ENCODE data around the gene SLC38A5.

Gene SLC38A5

DNA sequence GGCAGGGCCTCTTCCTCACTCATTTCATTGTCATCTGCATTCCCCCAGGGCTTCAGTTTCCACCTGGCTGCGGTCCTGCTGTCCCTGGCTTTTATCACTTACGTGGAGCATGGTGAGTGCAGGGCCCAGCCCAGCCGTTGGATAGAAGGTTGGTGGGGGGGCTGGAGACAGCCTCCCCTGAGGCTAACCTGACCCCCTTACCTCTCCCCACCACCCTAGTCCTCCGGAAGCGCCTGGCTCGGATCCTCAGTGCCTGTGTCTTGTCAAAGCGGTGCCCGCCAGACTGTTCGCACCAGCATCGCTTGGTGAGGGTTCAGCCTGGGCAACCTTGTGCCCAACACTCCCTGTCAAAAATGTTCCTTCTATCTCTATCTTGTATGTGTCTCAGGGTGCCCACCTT, 45.8 kb upstream of the SLC38A5 start:
- Histone ChIP-seq H3K36me3 (ENCODE audit: control insufficient read depth in 1 of 2, insufficient read depth in 2 of 2, low read length in 2 of 2) (peaks cover 0 to 2% of the 10 kb centered on the region in 2 experiments), H3K4me3 (ENCODE audit: low read depth, low read length) (no peak overlapping the region), H3K9ac (ENCODE audit: low read length) (no peak overlapping the region), H2BK12ac (ENCODE audit: low read length) (peak overlapping the region; percentile 6), H4K12ac (ENCODE audit: low read depth, low read length) (no peak overlapping the region), H2AK5ac (ENCODE audit: low read length) (no peak overlapping the region), H3K4me2 (ENCODE audit: low read length) (no peak overlapping the region), H2BK5ac (ENCODE audit: low read depth, low read length, poor library complexity) (no peak overlapping the region), H2BK120ac (ENCODE audit: insufficient read depth, low read length, poor library complexity) (no peak overlapping the region), H3K4ac (ENCODE audit: low read depth, low read length) (no peak overlapping the region), H3K18ac (ENCODE audit: low read length) (no peak overlapping the region), H3K27me3 (ENCODE audit: insufficient read depth, low read length) (no peaks in the 10 kb centered on the region), H3K14ac (ENCODE audit: low read length) (no peak overlapping the region), H3K23ac (ENCODE audit: low read length) (no peak overlapping the region), H4K8ac (ENCODE audit: low read depth, low read length) (no peak overlapping the region), H3K4me1 (ENCODE audit: control insufficient read depth in 1 of 2, insufficient read depth in 2 of 2, low read length in 2 of 2) (peaks cover 25 to 40% of the 10 kb centered on the region in 2 experiments), H3K79me2 (ENCODE audit: control insufficient read depth, insufficient read depth, low read length, poor library complexity) (no peaks in the 10 kb centered on the region), H3K27ac (ENCODE audit: low read depth, low read length) (no peak overlapping the region), H3K9me3 (ENCODE audit: insufficient read depth, low read depth, low read length) (peaks cover 2% of the 10 kb centered on the region), H4K91ac (ENCODE audit: low read depth, low read length) (peak overlapping the region; percentile 28), H3K79me1 (ENCODE audit: low read length) (peaks cover 14% of the 10 kb centered on the region), H2AFZ (ENCODE audit: insufficient read depth, low read length, poor library complexity) (no peak overlapping the region)
- no CpG with 5 or more reads among the region's 10 CpGs for WGBS (ENCODE audit: extremely low coverage, insufficient coverage, insufficient read length)
- peak in 1 of 2 donors; percentile 33 for DNase-seq

DNA sequence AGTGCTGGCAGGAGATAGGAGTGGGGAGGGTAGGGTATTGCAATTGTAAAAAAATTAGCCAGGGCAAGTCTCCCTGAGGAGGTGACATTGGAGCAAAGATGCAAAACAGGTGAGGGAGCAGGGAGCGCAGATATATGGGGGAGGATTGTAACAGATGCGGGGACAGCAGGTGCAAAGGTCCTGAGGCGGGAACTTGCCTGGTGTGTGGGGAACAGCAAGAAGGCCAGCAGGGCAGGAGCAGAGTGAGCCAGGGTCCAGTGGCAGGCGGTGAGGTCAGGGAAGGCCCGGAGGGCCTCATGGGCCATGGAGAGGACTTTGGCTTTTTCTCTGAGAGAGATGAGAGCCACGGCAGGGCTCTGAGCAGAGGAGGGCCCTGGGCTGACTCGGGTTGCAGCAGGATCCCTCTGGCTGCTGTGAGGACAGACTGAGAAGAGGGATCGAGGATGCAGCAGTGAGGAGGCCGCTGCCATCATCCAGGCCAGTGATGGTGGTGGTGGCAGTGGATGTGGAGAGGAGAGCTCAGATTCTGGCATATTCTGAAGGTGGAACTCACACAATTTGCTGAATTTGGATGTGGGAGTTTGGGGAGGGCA, 44.9 kb upstream of the SLC38A5 start:
- DNase-seq, result no peak
- Histone ChIP-seq H3K4me2 (ENCODE audit: low read length) (no peak overlapping the region), H2BK5ac (ENCODE audit: low read depth, low read length, poor library complexity) (peak overlapping the region; percentile 77), H4K91ac (ENCODE audit: low read depth, low read length) (peak overlapping the region; percentile 92), H3K14ac (ENCODE audit: low read length) (peak overlapping the region; percentile 69), H2AK5ac (ENCODE audit: low read length) (peak overlapping the region; percentile 69), H3K79me2 (ENCODE audit: control insufficient read depth, insufficient read depth, low read length, poor library complexity) (no peaks in the 10 kb centered on the region), H3K4me3 (ENCODE audit: low read depth, low read length) (no peak overlapping the region), H3K36me3 (ENCODE audit: control insufficient read depth in 1 of 2, insufficient read depth in 2 of 2, low read length in 2 of 2) (peaks cover 0 to 2% of the 10 kb centered on the region in 2 experiments), H4K12ac (ENCODE audit: low read depth, low read length) (no peak overlapping the region), H2AFZ (ENCODE audit: insufficient read depth, low read length, poor library complexity) (no peak overlapping the region), H3K9me3 (ENCODE audit: insufficient read depth, low read depth, low read length) (peaks cover 2% of the 10 kb centered on the region), H3K79me1 (ENCODE audit: low read length) (peaks cover 14% of the 10 kb centered on the region), H3K9ac (ENCODE audit: low read length) (no peak overlapping the region), H3K27ac (ENCODE audit: low read depth, low read length) (peak overlapping the region; percentile 56), H3K4ac (ENCODE audit: low read depth, low read length) (peak overlapping the region; percentile 9), H2BK12ac (ENCODE audit: low read length) (peak overlapping the region; percentile 87), H4K8ac (ENCODE audit: low read depth, low read length) (peak overlapping the region; percentile 31), H3K23ac (ENCODE audit: low read length) (no peak overlapping the region), H3K27me3 (ENCODE audit: insufficient read depth, low read length) (no peaks in the 10 kb centered on the region), H3K4me1 (ENCODE audit: control insufficient read depth in 1 of 2, insufficient read depth in 2 of 2, low read length in 2 of 2) (peaks cover 25 to 40% of the 10 kb centered on the region in 2 experiments), H3K18ac (ENCODE audit: low read length) (peak overlapping the region; percentile 70), H2BK120ac (ENCODE audit: insufficient read depth, low read length, poor library complexity) (peak overlapping the region; percentile 35)
- no CpG with 5 or more reads among the region's 9 CpGs for WGBS (ENCODE audit: extremely low coverage, insufficient coverage, insufficient read length)

DNA sequence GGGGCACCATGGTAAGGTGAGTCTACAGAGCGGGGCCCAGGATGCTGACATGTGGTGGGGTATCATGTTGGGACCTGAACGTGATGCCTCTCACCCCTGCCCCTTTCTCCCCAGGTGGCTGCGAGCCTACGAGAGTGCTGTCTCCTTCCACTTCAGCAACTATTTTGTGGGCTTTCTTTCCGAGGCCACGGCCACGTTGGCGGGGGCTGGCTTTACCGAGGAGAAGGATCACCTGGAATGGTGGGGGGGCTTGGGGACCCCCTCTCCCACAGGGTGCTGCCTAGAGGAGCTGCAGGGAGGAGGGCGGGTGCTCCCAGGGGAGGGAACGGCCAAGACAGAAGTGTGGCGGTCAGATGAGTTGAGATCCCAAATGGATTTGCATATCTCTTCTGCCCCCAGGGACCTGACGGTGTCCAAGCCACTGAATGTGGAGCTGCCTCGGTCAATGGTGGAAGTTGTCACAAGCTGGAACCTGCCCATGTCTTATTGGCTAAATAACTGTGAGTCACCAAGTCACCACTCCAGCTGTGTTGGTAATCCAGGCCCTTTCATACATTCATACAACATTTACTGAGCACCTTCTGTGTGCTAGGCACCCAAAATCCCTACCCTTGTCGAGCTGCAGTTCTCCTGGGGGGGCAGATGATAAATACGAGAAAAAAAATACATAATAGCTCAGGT, 44.2 kb upstream of the SLC38A5 start:
- H2AFZ ChIP-seq (ENCODE audit: insufficient read depth, low read length, poor library complexity), result no peak overlapping the region
- H4K91ac ChIP-seq (ENCODE audit: low read depth, low read length), result peak overlapping the region; percentile 87
- peaks cover 2% of the 10 kb centered on the region for H3K9me3 ChIP-seq (ENCODE audit: insufficient read depth, low read depth, low read length)
- H3K23ac ChIP-seq (ENCODE audit: low read length), result no peak overlapping the region
- H3K14ac ChIP-seq (ENCODE audit: low read length), result peak overlapping the region; percentile 0
- DNase-seq, result peak; percentile 48 to 53
- H3K27ac ChIP-seq (ENCODE audit: low read depth, low read length), result peak overlapping the region; percentile 90
- H2BK12ac ChIP-seq (ENCODE audit: low read length), result peak overlapping the region; percentile 6
- peak overlapping the region; percentile 10 for H2BK5ac ChIP-seq (ENCODE audit: low read depth, low read length, poor library complexity)
- H2BK120ac ChIP-seq (ENCODE audit: insufficient read depth, low read length, poor library complexity), result peak overlapping the region; percentile 56
- WGBS (ENCODE audit: extremely low coverage, insufficient coverage, insufficient read length), result no CpG with 5 or more reads among the region's 16 CpGs
- H3K4me3 ChIP-seq (ENCODE audit: low read depth, low read length), result no peak overlapping the region
- no peaks in the 10 kb centered on the region for H3K27me3 ChIP-seq (ENCODE audit: insufficient read depth, low read length)
- no peaks in the 10 kb centered on the region for H3K79me2 ChIP-seq (ENCODE audit: control insufficient read depth, insufficient read depth, low read length, poor library complexity)
- peaks cover 0 to 2% of the 10 kb centered on the region in 2 experiments for H3K36me3 ChIP-seq (ENCODE audit: control insufficient read depth in 1 of 2, insufficient read depth in 2 of 2, low read length in 2 of 2)
- peaks cover 28 to 42% of the 10 kb centered on the region in 2 experiments for H3K4me1 ChIP-seq (ENCODE audit: control insufficient read depth in 1 of 2, insufficient read depth in 2 of 2, low read length in 2 of 2)
- H4K12ac ChIP-seq (ENCODE audit: low read depth, low read length), result no peak overlapping the region
- no peak overlapping the region for H3K9ac ChIP-seq (ENCODE audit: low read length)
- H3K79me1 ChIP-seq (ENCODE audit: low read length), result peaks cover 14% of the 10 kb centered on the region
- no peak overlapping the region for H3K4ac ChIP-seq (ENCODE audit: low read depth, low read length)
- H3K18ac ChIP-seq (ENCODE audit: low read length), result no peak overlapping the region
- H2AK5ac ChIP-seq (ENCODE audit: low read length), result peak overlapping the region; percentile 27
- no peak overlapping the region for H3K4me2 ChIP-seq (ENCODE audit: low read length)
- peak overlapping the region; percentile 17 for H4K8ac ChIP-seq (ENCODE audit: low read depth, low read length)

DNA sequence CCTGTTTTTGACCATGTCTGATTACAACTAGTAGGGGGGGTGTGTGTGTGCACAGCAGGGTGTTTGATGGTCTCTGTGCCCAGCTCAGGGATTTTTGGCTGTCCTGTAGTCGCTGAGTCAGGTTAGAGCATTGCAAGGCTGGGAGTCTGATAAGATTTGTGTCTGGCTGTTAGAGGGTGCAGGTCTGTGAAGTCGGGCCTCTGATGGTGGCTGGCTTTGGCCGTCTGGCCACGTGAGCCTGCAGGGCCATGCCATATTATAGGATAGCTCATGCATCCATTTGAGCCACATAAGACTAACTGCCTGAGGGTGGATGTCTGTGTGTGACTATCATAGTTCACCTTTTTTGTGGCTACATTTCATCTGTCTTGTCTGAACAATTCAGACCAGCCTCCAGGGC, 43.6 kb upstream of the SLC38A5 start:
- Histone ChIP-seq H3K14ac (ENCODE audit: low read length) (no peak overlapping the region), H3K27me3 (ENCODE audit: insufficient read depth, low read length) (no peaks in the 10 kb centered on the region), H3K36me3 (ENCODE audit: control insufficient read depth in 1 of 2, insufficient read depth in 2 of 2, low read length in 2 of 2) (peaks cover 0 to 2% of the 10 kb centered on the region in 2 experiments), H2BK120ac (ENCODE audit: insufficient read depth, low read length, poor library complexity) (no peak overlapping the region), H4K12ac (ENCODE audit: low read depth, low read length) (no peak overlapping the region), H3K18ac (ENCODE audit: low read length) (no peak overlapping the region), H4K8ac (ENCODE audit: low read depth, low read length) (no peak overlapping the region), H3K4ac (ENCODE audit: low read depth, low read length) (no peak overlapping the region), H3K9ac (ENCODE audit: low read length) (no peak overlapping the region), H3K23ac (ENCODE audit: low read length) (no peak overlapping the region), H3K79me2 (ENCODE audit: control insufficient read depth, insufficient read depth, low read length, poor library complexity) (no peaks in the 10 kb centered on the region), H4K91ac (ENCODE audit: low read depth, low read length) (peak overlapping the region; percentile 36), H3K4me1 (ENCODE audit: control insufficient read depth in 1 of 2, insufficient read depth in 2 of 2, low read length in 2 of 2) (peaks cover 28 to 42% of the 10 kb centered on the region in 2 experiments), H2BK12ac (ENCODE audit: low read length) (no peak overlapping the region), H3K79me1 (ENCODE audit: low read length) (peaks cover 16% of the 10 kb centered on the region), H3K4me2 (ENCODE audit: low read length) (no peak overlapping the region), H3K27ac (ENCODE audit: low read depth, low read length) (peak overlapping the region; percentile 68), H3K4me3 (ENCODE audit: low read depth, low read length) (no peak overlapping the region), H2BK5ac (ENCODE audit: low read depth, low read length, poor library complexity) (no peak overlapping the region), H3K9me3 (ENCODE audit: insufficient read depth, low read depth, low read length) (peaks cover 2% of the 10 kb centered on the region), H2AFZ (ENCODE audit: insufficient read depth, low read length, poor library complexity) (no peak overlapping the region), H2AK5ac (ENCODE audit: low read length) (no peak overlapping the region)
- no CpG with 5 or more reads among the region's 4 CpGs for WGBS (ENCODE audit: extremely low coverage, insufficient coverage, insufficient read length)
- peak; percentile 74 to 77 for DNase-seq

Measured in trophoblast cell (in vitro differentiated cells and primary cell).